Mesenteric fat pad (tissue), 1 donor: Measurements from ENCODE around the gene KRTDAP. TPM values are rescaled to one million over a fixed set of nuclear protein-coding genes. Genes with fewer than 3 reads are reported as not detected.
"Not testable (repeated sequence)": the region's sequence is repeated elsewhere in the genome, so short reads cannot be mapped to it uniquely, and the experiment has no call there.

ENCODE experiments used
- DNase-seq: peaks from one replicate; pipeline ENCODE4 v3.0.0-alpha.2; 2020; ENCODE audit warnings: low spot score
- total RNA-seq: library from RNA; stranded (reverse); fragmentation: NEBNext Ultra II Directional; extraction: Animal tissue kit (Norgen Biotek cat#: 25700); gene quantifications from one replicate; pipeline ENCODE4 v1.2.1, GENCODE V29; 2021
- donor health status: DM: yes; HTN: yes; CAD: no.

The KRTDAP gene
- total RNA-seq, 1 donor from 2014 or later: not detected

GRCh38 chr19:35486268-35486708 is 4.0 kb downstream of the KRTDAP start:
- no peak for DNase-seq

GRCh38 chr19:35484252-35485036 is 5.8 kb downstream of the KRTDAP start:
- DNase-seq: no peak

GRCh38 chr19:35483089-35483488 is 7.2 kb downstream of the KRTDAP start:
- no peak for DNase-seq

DNA sequence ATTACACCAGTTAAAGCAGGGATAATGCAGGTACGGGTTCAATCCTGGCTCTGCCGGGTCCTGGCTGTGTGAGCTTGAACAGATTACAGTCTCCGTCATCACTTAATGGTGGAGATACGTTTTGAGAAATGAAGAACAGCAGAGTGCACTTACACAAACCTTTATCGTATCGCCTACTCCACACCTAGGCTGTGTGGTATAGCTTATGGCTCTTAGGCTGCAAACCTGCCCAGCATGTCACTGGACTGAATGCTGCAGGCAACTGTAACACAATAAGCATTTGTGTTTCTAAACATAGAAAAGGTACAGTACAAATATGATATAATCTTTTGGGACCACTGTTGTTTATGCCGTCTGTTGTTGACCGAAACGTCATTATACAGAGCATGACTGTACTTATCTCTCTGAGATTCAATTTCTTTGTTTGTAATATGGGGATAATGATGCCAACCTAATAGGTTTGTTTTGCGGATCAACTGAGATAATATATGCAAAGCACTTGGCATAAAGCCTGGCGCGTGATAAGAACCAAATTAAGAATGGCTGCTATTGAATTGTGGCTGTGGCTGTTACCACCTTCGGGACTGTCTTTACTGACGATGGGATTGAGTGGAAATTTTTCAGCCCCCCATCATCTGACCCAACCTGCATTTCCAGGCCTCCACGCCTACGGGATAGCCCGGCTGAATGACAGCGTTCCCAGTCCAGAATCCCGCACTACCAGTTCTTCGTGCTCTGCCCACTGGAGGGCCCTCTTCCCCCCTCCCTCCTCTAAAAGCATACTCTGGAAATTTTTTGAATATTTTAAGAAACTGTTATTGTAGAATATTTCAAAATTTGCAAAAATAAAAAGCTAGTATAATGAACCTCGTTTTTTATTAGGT is 11.2 kb downstream of the KRTDAP start:
- DNase-seq: no peak

DNA sequence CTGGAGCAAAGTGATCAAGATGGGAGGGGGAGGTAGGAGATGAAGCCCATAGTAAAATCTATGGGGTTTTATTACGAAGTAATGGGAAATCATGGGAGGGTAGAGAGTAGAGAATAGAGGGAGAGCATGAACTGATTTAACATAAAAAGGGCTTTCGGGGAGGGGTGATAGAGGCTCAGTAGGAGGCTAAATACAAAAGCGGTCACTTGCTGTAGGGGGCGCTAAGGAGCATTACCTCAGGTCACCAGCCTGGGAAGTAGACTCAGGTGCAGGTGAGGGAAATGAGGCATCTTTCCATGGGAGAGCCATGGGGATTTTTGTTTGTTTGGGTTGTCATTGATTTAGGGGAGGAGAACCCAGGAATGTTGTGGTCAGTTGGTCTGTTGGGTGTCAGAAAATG is 14.1 kb downstream of the KRTDAP start:
- no peak for DNase-seq

GRCh38 chr19:35474594-35474993 is 15.7 kb downstream of the KRTDAP start:
- not testable (repeated sequence) for DNase-seq

- DNase-seq: no peak
Measured at GRCh38 chr19:35474104-35474503, 16.2 kb downstream of the KRTDAP start.

- no peak for DNase-seq
Measured at GRCh38 chr19:35471946-35472345, 18.3 kb downstream of the KRTDAP start.

DNA sequence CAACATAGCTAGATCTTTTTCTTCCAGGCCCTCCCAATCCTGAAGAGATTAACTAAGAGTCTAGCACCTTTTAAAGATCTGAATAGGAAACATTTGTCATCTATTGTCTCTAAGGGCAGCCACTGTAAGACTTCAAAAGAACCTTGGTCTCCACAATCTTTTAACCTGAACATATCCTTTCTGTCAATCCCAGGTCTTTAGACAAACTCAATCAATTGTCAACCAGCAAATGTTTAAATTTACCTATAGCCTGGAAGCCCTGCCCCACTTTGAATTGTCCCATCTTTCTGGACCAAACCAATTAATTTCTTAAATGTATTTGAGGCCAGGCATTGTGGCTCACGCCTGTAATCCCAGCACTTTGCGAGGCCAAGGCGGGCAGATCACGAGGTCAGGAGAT is 19.2 kb downstream of the KRTDAP start:
- DNase-seq: not testable (repeated sequence)

DNA sequence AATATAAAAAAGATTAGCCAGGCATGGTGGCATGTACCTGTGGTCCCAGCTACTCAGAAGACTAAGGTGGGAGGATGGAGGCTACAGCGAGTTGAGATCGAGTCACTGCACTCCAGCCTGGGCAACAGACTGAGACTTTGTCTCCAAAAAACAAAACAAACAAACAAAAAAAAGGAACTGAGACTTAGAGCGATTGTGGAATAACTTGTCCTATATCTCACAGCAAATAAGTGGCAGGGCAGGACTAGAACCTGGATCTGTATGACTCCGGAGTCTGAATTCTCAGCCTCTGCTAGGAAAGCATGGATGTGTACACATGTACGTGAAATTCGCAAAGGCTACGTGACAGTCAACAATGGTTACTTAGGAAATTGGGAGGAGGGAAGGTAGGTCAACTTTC is 20.1 kb downstream of the KRTDAP start:
- no peak for DNase-seq

DNA sequence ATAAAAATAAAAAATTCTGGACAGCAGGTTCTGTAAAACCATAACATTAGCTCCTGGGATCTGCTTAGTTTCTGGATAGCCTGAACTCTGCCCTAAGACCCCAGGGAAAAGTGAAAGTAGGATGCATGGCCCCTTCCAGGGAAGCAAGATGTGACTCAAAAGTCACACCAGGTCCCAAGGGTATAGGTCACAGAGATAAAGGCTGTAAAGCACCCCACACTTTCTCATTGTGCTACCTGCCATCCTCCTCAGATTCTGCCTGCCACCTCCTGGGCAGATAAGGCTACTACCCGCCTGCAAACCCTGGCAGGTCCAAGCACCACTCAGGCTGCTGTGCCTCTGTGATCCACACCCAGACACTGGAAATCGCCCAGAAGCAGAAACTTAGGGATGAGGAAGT is 21.6 kb downstream of the KRTDAP start:
- DNase-seq: no peak

DNA sequence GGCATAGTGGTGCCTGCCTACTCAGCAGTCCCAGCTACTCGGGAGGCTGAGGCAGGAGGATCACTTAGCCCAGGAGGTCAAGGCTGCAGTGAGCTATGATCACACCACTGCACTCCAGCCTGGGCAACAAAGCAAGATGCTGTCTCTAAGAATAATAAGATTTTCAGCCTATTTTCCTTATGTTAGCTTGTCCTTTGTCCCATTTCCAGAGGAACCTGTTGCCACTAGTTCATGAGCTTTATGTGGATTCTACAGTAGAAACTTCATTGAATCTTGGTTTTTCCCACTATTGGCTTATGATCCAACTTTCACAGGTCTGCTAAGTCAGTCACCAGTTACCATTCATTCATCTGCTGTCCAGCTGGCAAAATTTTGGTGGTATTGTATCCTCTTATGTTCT is 24.0 kb downstream of the KRTDAP start:
- DNase-seq: no peak

GRCh38 chr19:35462956-35463355 is 27.3 kb downstream of the KRTDAP start:
- not testable (repeated sequence) for DNase-seq

DNA sequence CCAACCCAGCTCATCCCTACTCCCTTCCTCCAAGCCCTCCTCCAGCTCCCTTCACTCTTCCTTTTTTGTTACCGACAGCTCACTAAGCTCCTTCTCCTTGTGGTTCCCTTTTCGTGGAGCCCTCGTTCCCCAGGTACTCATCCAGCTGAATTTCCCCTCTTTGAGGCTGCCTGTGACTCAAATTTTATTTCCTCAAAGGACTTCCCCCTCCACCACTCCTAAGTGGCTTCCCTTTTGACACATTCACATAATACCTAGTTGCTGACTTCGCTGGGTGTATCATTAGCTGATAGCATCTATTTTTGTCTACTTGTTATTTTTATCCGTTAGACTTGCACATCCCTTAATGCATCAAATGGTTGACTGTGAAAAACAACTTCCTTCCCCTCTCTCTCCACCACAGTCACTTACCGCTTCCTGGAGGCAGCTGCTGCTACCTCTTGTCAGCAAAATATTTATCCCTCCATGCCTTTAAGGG is 27.7 kb downstream of the KRTDAP start:
- no peak for DNase-seq

GRCh38 chr19:35461788-35462187 is 28.5 kb downstream of the KRTDAP start:
- DNase-seq: not testable (repeated sequence)

GRCh38 chr19:35461060-35461459 is 29.2 kb downstream of the KRTDAP start:
- DNase-seq: no peak

GRCh38 chr19:35460608-35461007 is 29.7 kb downstream of the KRTDAP start:
- no peak for DNase-seq

GRCh38 chr19:35459414-35460082 is 30.7 kb downstream of the KRTDAP start:
- DNase-seq: no peak

- no peak for DNase-seq
Measured at GRCh38 chr19:35458731-35459391, 31.4 kb downstream of the KRTDAP start.

GRCh38 chr19:35458192-35458591 is 32.1 kb downstream of the KRTDAP start:
- DNase-seq: no peak

DNA sequence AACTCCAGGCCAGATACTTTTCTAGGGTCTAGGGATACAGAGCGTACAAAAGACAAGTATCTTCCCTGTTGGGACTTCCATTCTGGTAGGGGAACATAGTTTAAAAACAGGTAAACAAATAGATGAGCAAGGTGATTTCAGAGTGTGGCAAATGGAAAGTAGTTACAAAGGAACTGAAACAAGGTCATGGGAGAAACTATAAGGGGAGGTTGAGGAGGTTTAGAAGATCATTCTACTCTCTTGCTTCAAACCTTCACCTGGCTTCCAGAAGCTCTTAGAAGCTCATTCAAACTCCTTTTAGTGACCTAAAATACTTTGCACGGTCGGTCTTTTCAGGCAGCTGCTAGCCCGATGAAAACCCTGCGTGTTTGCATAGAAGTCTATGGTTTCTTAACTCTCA is 33.1 kb downstream of the KRTDAP start:
- DNase-seq: no peak
